DOHH2 (cell line): ENCODE data around the gene OPALIN.

ENCODE experiments used
- H3F3A ChIP-seq: fragments of 200-600 bp; sonication (generic), shearing (Covaris generic); 2 replicates; pipeline ENCODE4 v1.6.0; 2016; ENCODE audit warnings: antibody characterized with exemption, mild to moderate bottlenecking; ENCODE audit not compliant: control insufficient read depth, insufficient read depth
- H3K27ac ChIP-seq: fragments of 200-600 bp; sonication (generic); 2 replicates; pipeline ENCODE4 v1.5.1; 2014; ENCODE audit warnings: low read depth, mild to moderate bottlenecking, low read length, moderate library complexity
- H3K27me3 ChIP-seq: fragments of 200-600 bp; sonication (generic); 2 replicates; pipeline ENCODE4 v1.6.1; 2014; ENCODE audit warnings: mild to moderate bottlenecking, low read length, mixed read lengths; ENCODE audit not compliant: control insufficient read depth
- H3K36me3 ChIP-seq: fragments of 200-600 bp; sonication (generic); 2 replicates; pipeline ENCODE4 v1.6.1; 2014; ENCODE audit warnings: mild to moderate bottlenecking, low read length, moderate library complexity, mixed read lengths; ENCODE audit not compliant: control insufficient read depth
- H3K4me1 ChIP-seq: fragments of 200-600 bp; sonication (generic); 2 replicates; pipeline ENCODE4 v1.6.1; 2014; ENCODE audit warnings: mild to moderate bottlenecking, low read length, mixed read lengths; ENCODE audit not compliant: control insufficient read depth
- H3K4me2 ChIP-seq: fragments of 200-600 bp; sonication (generic); 2 replicates; pipeline ENCODE4 v1.6.0; 2014; ENCODE audit warnings: mild to moderate bottlenecking, low read length, moderate library complexity
- H3K4me3 ChIP-seq: fragments of 200-600 bp; sonication (generic); 2 replicates; pipeline ENCODE4 v1.5.1; 2014; ENCODE audit warnings: mild to moderate bottlenecking, low read length, mixed read lengths
- H3K79me2 ChIP-seq: fragments of 200-600 bp; sonication (generic); 2 replicates; pipeline ENCODE4 v1.6.1; 2014; ENCODE audit warnings: mild to moderate bottlenecking, low read length, mixed read lengths; ENCODE audit not compliant: control insufficient read depth
- H3K9me2 ChIP-seq: fragments of 200-600 bp; sonication (generic); replicated peaks from 2 replicates; pipeline ENCODE4 v1.6.1; 2014; ENCODE audit warnings: mild to moderate bottlenecking, low read length, mixed read lengths; ENCODE audit not compliant: control insufficient read depth
- H3K9me3 ChIP-seq: fragments of 200-600 bp; sonication (generic); 2 replicates; pipeline ENCODE4 v1.6.1; 2014; ENCODE audit warnings: antibody characterized with exemption, low read length, mixed read lengths; ENCODE audit not compliant: control insufficient read depth, insufficient read depth
- H4K20me1 ChIP-seq: fragments of 200-600 bp; sonication (generic); 2 replicates; pipeline ENCODE4 v1.6.0; 2014; ENCODE audit warnings: low read depth, mild to moderate bottlenecking, antibody characterized with exemption, low read length, moderate library complexity; ENCODE audit not compliant: control insufficient read depth, insufficient read depth
- CTCF ChIP-seq: fragments of 200-600 bp; sonication (generic); IDR thresholded peaks from one replicate; pipeline ENCODE4 v1.5.1; 2014; ENCODE audit warnings: antibody characterized with exemption, mild to moderate bottlenecking, low read depth, low read length; ENCODE audit not compliant: poor library complexity, severe bottlenecking
- EZH2phosphoT487 ChIP-seq: fragments of 200-600 bp; sonication (generic); IDR thresholded peaks from 2 replicates; pipeline ENCODE4 v1.6.1; 2017; ENCODE audit warnings: borderline replicate concordance, mild to moderate bottlenecking, antibody characterized with exemption, low read length, moderate library complexity, mixed read lengths

Gene OPALIN

GRCh38 chr10:96334616-96335526 is 23.9 kb downstream of the OPALIN start:
- TF ChIP-seq CTCF (peak; percentile 76), EZH2phosphoT487 (no peak)
- no peaks in the 10 kb centered on the region for H3K79me2 ChIP-seq
- no peaks in the 10 kb centered on the region for H3K27me3 ChIP-seq
- no peaks in the 10 kb centered on the region for H3K36me3 ChIP-seq
- no peaks in the 10 kb centered on the region for H3K9me3 ChIP-seq
- no peak overlapping the region for H3K4me2 ChIP-seq
- no peak overlapping the region for H3K4me3 ChIP-seq
- H3F3A ChIP-seq = no peaks in the 10 kb centered on the region
- no peaks in the 10 kb centered on the region for H3K9me2 ChIP-seq
- peaks cover 15% of the 10 kb centered on the region for H3K4me1 ChIP-seq
- no peak overlapping the region for H3K27ac ChIP-seq
- H4K20me1 ChIP-seq = no peaks in the 10 kb centered on the region

GRCh38 chr10:96333101-96333500 is 25.7 kb downstream of the OPALIN start:
- TF ChIP-seq CTCF (no peak), EZH2phosphoT487 (no peak)
- no peaks in the 10 kb centered on the region for H3K36me3 ChIP-seq
- no peaks in the 10 kb centered on the region for H3K9me3 ChIP-seq
- no peaks in the 10 kb centered on the region for H3K27me3 ChIP-seq
- H3K4me3 ChIP-seq = no peak overlapping the region
- no peaks in the 10 kb centered on the region for H3K9me2 ChIP-seq
- no peaks in the 10 kb centered on the region for H3K79me2 ChIP-seq
- H3K4me2 ChIP-seq = peak overlapping the region; percentile 29
- peaks cover 15% of the 10 kb centered on the region for H3K4me1 ChIP-seq
- no peaks in the 10 kb centered on the region for H4K20me1 ChIP-seq
- H3K27ac ChIP-seq = no peak overlapping the region
- H3F3A ChIP-seq = no peaks in the 10 kb centered on the region

- no peaks in the 10 kb centered on the region for H4K20me1 ChIP-seq
- TF ChIP-seq CTCF (no peak), EZH2phosphoT487 (no peak)
- H3K9me3 ChIP-seq = no peaks in the 10 kb centered on the region
- no peaks in the 10 kb centered on the region for H3F3A ChIP-seq
- H3K27ac ChIP-seq = no peak overlapping the region
- H3K4me1 ChIP-seq = peaks cover 2% of the 10 kb centered on the region
- H3K9me2 ChIP-seq = no peaks in the 10 kb centered on the region
- H3K27me3 ChIP-seq = no peaks in the 10 kb centered on the region
- no peak overlapping the region for H3K4me3 ChIP-seq
- H3K79me2 ChIP-seq = no peaks in the 10 kb centered on the region
- H3K36me3 ChIP-seq = no peaks in the 10 kb centered on the region
- no peak overlapping the region for H3K4me2 ChIP-seq
These were observed 31.3 kb downstream of the OPALIN start for GRCh38 chr10:96327462-96327861.
